ENCODE data around the gene OSBPL9.
A peak's percentile ranks its signal among the peaks of the same experiment; 100 is the strongest.

The OSBPL9 gene

GRCh38 chr1:51758310-51758709 is 141.4 kb downstream of the OSBPL9 start:
- Mint-ChIP-seq H3K4me1 (peaks cover 24% of the 10 kb centered on the region), H3K36me3 (peaks cover 47% of the 10 kb centered on the region), H3K4me3 (no peak overlapping the region), H3K27ac (no peak overlapping the region), H3K9me3 (no peaks in the 10 kb centered on the region), H3K27me3 (no peaks in the 10 kb centered on the region)
- no peak for ATAC-seq

- H3K4me1 Mint-ChIP-seq, result peaks cover 24% of the 10 kb centered on the region
- H3K27me3 Mint-ChIP-seq, result no peaks in the 10 kb centered on the region
- H3K36me3 Mint-ChIP-seq, result peaks cover 40% of the 10 kb centered on the region
- peak overlapping the region; percentile 44 for H3K27ac Mint-ChIP-seq
- ATAC-seq, result no peak
- H3K4me3 Mint-ChIP-seq, result no peak overlapping the region
- H3K9me3 Mint-ChIP-seq, result no peaks in the 10 kb centered on the region
Measured at GRCh38 chr1:51760872-51761271, 144.0 kb downstream of the OSBPL9 start.

GRCh38 chr1:51761351-51761750 is 144.5 kb downstream of the OSBPL9 start:
- Mint-ChIP-seq H3K27me3 (no peaks in the 10 kb centered on the region), H3K4me3 (no peak overlapping the region), H3K27ac (peak overlapping the region; percentile 44), H3K9me3 (no peaks in the 10 kb centered on the region), H3K4me1 (peaks cover 24% of the 10 kb centered on the region), H3K36me3 (peaks cover 41% of the 10 kb centered on the region)
- ATAC-seq, result no peak

- Mint-ChIP-seq H3K9me3 (no peaks in the 10 kb centered on the region), H3K4me3 (no peak overlapping the region), H3K36me3 (peaks cover 63% of the 10 kb centered on the region), H3K27me3 (no peaks in the 10 kb centered on the region), H3K4me1 (peaks cover 25% of the 10 kb centered on the region), H3K27ac (peak overlapping the region; percentile 26)
- ATAC-seq, result no peak
Measured at GRCh38 chr1:51768971-51769588, 152.2 kb downstream of the OSBPL9 start.

- Mint-ChIP-seq H3K4me3 (no peak overlapping the region), H3K4me1 (peaks cover 29% of the 10 kb centered on the region), H3K36me3 (peaks cover 49% of the 10 kb centered on the region), H3K27ac (peak overlapping the region; percentile 69), H3K9me3 (no peaks in the 10 kb centered on the region), H3K27me3 (no peaks in the 10 kb centered on the region)
- ATAC-seq, result no peak
Measured at GRCh38 chr1:51776408-51776807, 159.5 kb downstream of the OSBPL9 start.

GRCh38 chr1:51780927-51781326 is 164.0 kb downstream of the OSBPL9 start:
- Mint-ChIP-seq H3K36me3 (peaks cover 54% of the 10 kb centered on the region), H3K4me3 (no peak overlapping the region), H3K27me3 (no peaks in the 10 kb centered on the region), H3K27ac (no peak overlapping the region), H3K9me3 (no peaks in the 10 kb centered on the region), H3K4me1 (peaks cover 9% of the 10 kb centered on the region)
- no peak for ATAC-seq

GRCh38 chr1:51784997-51785421 is 168.1 kb downstream of the OSBPL9 start:
- H3K4me1 Mint-ChIP-seq, result no peaks in the 10 kb centered on the region
- H3K4me3 Mint-ChIP-seq, result no peak overlapping the region
- no peaks in the 10 kb centered on the region for H3K27me3 Mint-ChIP-seq
- peak overlapping the region; percentile 17 for H3K27ac Mint-ChIP-seq
- no peaks in the 10 kb centered on the region for H3K9me3 Mint-ChIP-seq
- no peak for ATAC-seq
- peaks cover 77% of the 10 kb centered on the region for H3K36me3 Mint-ChIP-seq

GRCh38 chr1:51788938-51789337 is 172.0 kb downstream of the OSBPL9 start:
- peaks cover 77% of the 10 kb centered on the region for H3K36me3 Mint-ChIP-seq
- no peak overlapping the region for H3K27ac Mint-ChIP-seq
- no peak for ATAC-seq
- H3K9me3 Mint-ChIP-seq, result no peaks in the 10 kb centered on the region
- H3K4me3 Mint-ChIP-seq, result no peak overlapping the region
- H3K27me3 Mint-ChIP-seq, result no peaks in the 10 kb centered on the region
- no peaks in the 10 kb centered on the region for H3K4me1 Mint-ChIP-seq

GRCh38 chr1:51789342-51789741 is 172.4 kb downstream of the OSBPL9 start:
- H3K9me3 Mint-ChIP-seq, result no peaks in the 10 kb centered on the region
- H3K4me3 Mint-ChIP-seq, result no peak overlapping the region
- H3K4me1 Mint-ChIP-seq, result no peaks in the 10 kb centered on the region
- H3K27ac Mint-ChIP-seq, result no peak overlapping the region
- no peaks in the 10 kb centered on the region for H3K27me3 Mint-ChIP-seq
- H3K36me3 Mint-ChIP-seq, result peaks cover 77% of the 10 kb centered on the region
- no peak for ATAC-seq

- no peak overlapping the region for H3K27ac Mint-ChIP-seq
- H3K36me3 Mint-ChIP-seq, result peaks cover 77% of the 10 kb centered on the region
- H3K4me1 Mint-ChIP-seq, result no peaks in the 10 kb centered on the region
- ATAC-seq, result no peak
- no peaks in the 10 kb centered on the region for H3K27me3 Mint-ChIP-seq
- no peaks in the 10 kb centered on the region for H3K9me3 Mint-ChIP-seq
- no peak overlapping the region for H3K4me3 Mint-ChIP-seq
Measured at GRCh38 chr1:51790385-51790784, 173.5 kb downstream of the OSBPL9 start.

- no peaks in the 10 kb centered on the region for H3K9me3 Mint-ChIP-seq
- no peaks in the 10 kb centered on the region for H3K4me1 Mint-ChIP-seq
- no peak overlapping the region for H3K4me3 Mint-ChIP-seq
- H3K27ac Mint-ChIP-seq, result no peak overlapping the region
- no peak for ATAC-seq
- peaks cover 70% of the 10 kb centered on the region for H3K36me3 Mint-ChIP-seq
- no peaks in the 10 kb centered on the region for H3K27me3 Mint-ChIP-seq
Measured at GRCh38 chr1:51791888-51792287, 175.0 kb downstream of the OSBPL9 start.

GRCh38 chr1:51792864-51793263 is 176.0 kb downstream of the OSBPL9 start:
- Mint-ChIP-seq H3K4me1 (no peaks in the 10 kb centered on the region), H3K4me3 (no peak overlapping the region), H3K27ac (peak overlapping the region; percentile 33), H3K36me3 (peaks cover 70% of the 10 kb centered on the region), H3K27me3 (no peaks in the 10 kb centered on the region), H3K9me3 (no peaks in the 10 kb centered on the region)
- ATAC-seq, result no peak

- Mint-ChIP-seq H3K4me1 (no peaks in the 10 kb centered on the region), H3K27me3 (no peaks in the 10 kb centered on the region), H3K4me3 (no peak overlapping the region), H3K9me3 (no peaks in the 10 kb centered on the region), H3K36me3 (peaks cover 62% of the 10 kb centered on the region), H3K27ac (peak overlapping the region; percentile 33)
- no peak for ATAC-seq
Measured at GRCh38 chr1:51794260-51794659, 177.4 kb downstream of the OSBPL9 start.

GRCh38 chr1:51794868-51795267 is 178.0 kb downstream of the OSBPL9 start:
- no peaks in the 10 kb centered on the region for H3K9me3 Mint-ChIP-seq
- peaks cover 56% of the 10 kb centered on the region for H3K36me3 Mint-ChIP-seq
- peak overlapping the region; percentile 34 for H3K27ac Mint-ChIP-seq
- H3K27me3 Mint-ChIP-seq, result no peaks in the 10 kb centered on the region
- no peak overlapping the region for H3K4me3 Mint-ChIP-seq
- no peaks in the 10 kb centered on the region for H3K4me1 Mint-ChIP-seq
- ATAC-seq, result no peak

GRCh38 chr1:51799372-51799771 is 182.5 kb downstream of the OSBPL9 start:
- H3K36me3 Mint-ChIP-seq, result peaks cover 51% of the 10 kb centered on the region
- no peak overlapping the region for H3K4me3 Mint-ChIP-seq
- no peak overlapping the region for H3K27ac Mint-ChIP-seq
- H3K4me1 Mint-ChIP-seq, result peaks cover 7% of the 10 kb centered on the region
- H3K9me3 Mint-ChIP-seq, result no peaks in the 10 kb centered on the region
- no peaks in the 10 kb centered on the region for H3K27me3 Mint-ChIP-seq
- no peak for ATAC-seq

- Mint-ChIP-seq H3K36me3 (peaks cover 28% of the 10 kb centered on the region), H3K27me3 (no peaks in the 10 kb centered on the region), H3K4me1 (peaks cover 6% of the 10 kb centered on the region), H3K4me3 (no peak overlapping the region), H3K9me3 (no peaks in the 10 kb centered on the region), H3K27ac (no peak overlapping the region)
- no peak for ATAC-seq
Measured at GRCh38 chr1:51814513-51814912, 197.6 kb downstream of the OSBPL9 start.
